ENCODE data around the gene TAS2R40.

GRCh38 chr7:143177374-143178119 lies 44.3 kb upstream of the TAS2R40 start:
- TF ChIP-seq ZNF274 (IDR thresholded peaks at IDR 0.05; ENCODE audit: low read depth, low read length) (no peak), SUZ12 (IDR thresholded peaks at IDR 0.05; ENCODE audit: extremely low read depth, insufficient read depth, insufficient read length) (no peak)

All from NT2/D1 (cell line).